Measurements from ENCODE around the gene PLAC8L1. TPM values are rescaled to one million over a fixed set of nuclear protein-coding genes. Genes with fewer than 3 reads are reported as not detected.
A peak's percentile ranks its signal among the peaks of the same experiment; 100 is the strongest.
"Not testable (repeated sequence)": the region's sequence is repeated elsewhere in the genome, so short reads cannot be mapped to it uniquely, and the experiment has no call there.

PLAC8L1 gene
- polyA plus RNA-seq, 1 donor: 0.54 TPM

GRCh38 chr5:146111409-146111808 lies 6.0 kb upstream of the PLAC8L1 start:
- DNase-seq: no peak
- H3K27me3 ChIP-seq (ENCODE audit: control insufficient read depth, insufficient read depth, low read length): no peaks in the 10 kb centered on the region
- no peaks in the 10 kb centered on the region for H3K9me3 ChIP-seq (ENCODE audit: control insufficient read depth, low read depth, low read length)
- H3K4me3 ChIP-seq (ENCODE audit: low read length): no peak overlapping the region
- H3K36me3 ChIP-seq (ENCODE audit: control insufficient read depth, insufficient read depth, low read length): peaks cover 12% of the 10 kb centered on the region
- no peaks in the 10 kb centered on the region for H3K4me1 ChIP-seq (ENCODE audit: control insufficient read depth, insufficient read depth, low read length)
- no peak overlapping the region for H3K27ac ChIP-seq (ENCODE audit: low read length)
- WGBS (ENCODE audit: insufficient coverage, low lambda C conversion rate): no CpG with 5 or more reads among the region's 1 CpG

- Histone ChIP-seq H3K4me3 (ENCODE audit: low read length) (no peak overlapping the region), H3K27me3 (ENCODE audit: control insufficient read depth, insufficient read depth, low read length) (no peaks in the 10 kb centered on the region), H3K9me3 (ENCODE audit: control insufficient read depth, low read depth, low read length) (no peaks in the 10 kb centered on the region), H3K27ac (ENCODE audit: low read length) (no peak overlapping the region), H3K36me3 (ENCODE audit: control insufficient read depth, insufficient read depth, low read length) (peaks cover 9% of the 10 kb centered on the region), H3K4me1 (ENCODE audit: control insufficient read depth, insufficient read depth, low read length) (no peaks in the 10 kb centered on the region)
- WGBS (ENCODE audit: insufficient coverage, low lambda C conversion rate): no CpG with 5 or more reads among the region's 1 CpG
- DNase-seq: no peak
Measured at GRCh38 chr5:146109379-146109778, 4.0 kb upstream of the PLAC8L1 start.

GRCh38 chr5:146108870-146109269 lies 3.5 kb upstream of the PLAC8L1 start:
- not testable (repeated sequence) for H3K36me3 ChIP-seq (ENCODE audit: control insufficient read depth, insufficient read depth, low read length); H3K4me1 ChIP-seq (ENCODE audit: control insufficient read depth, insufficient read depth, low read length); H3K4me3 ChIP-seq (ENCODE audit: low read length); DNase-seq; H3K27me3 ChIP-seq (ENCODE audit: control insufficient read depth, insufficient read depth, low read length); H3K27ac ChIP-seq (ENCODE audit: low read length); H3K9me3 ChIP-seq (ENCODE audit: control insufficient read depth, low read depth, low read length)
- WGBS (ENCODE audit: insufficient coverage, low lambda C conversion rate): 92% methylated on average over 2 of the region's 2 CpGs

DNA sequence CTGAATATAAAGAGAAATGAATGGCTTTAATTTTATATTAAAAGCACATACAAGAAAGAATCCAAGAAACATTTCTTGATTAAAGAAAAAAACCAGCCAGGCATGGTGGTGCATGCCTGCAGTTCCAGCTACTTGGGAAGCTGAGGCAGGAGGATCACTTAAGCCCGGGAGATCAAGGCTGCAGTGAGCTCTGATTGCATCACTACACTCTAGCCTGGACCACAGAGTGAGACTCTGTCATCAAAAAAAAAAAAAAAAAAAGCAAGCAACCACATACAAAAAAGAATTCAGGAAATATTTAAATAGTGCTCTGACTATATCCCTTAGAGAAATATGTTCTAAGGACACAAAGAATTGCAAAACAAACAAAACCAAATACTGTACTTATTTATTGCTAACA lies 2.5 kb upstream of the PLAC8L1 start:
- Histone ChIP-seq H3K9me3 (ENCODE audit: control insufficient read depth, low read depth, low read length) (no peaks in the 10 kb centered on the region), H3K4me3 (ENCODE audit: low read length) (no peak overlapping the region), H3K4me1 (ENCODE audit: control insufficient read depth, insufficient read depth, low read length) (no peaks in the 10 kb centered on the region), H3K27me3 (ENCODE audit: control insufficient read depth, insufficient read depth, low read length) (no peaks in the 10 kb centered on the region), H3K36me3 (ENCODE audit: control insufficient read depth, insufficient read depth, low read length) (peaks cover 4% of the 10 kb centered on the region), H3K27ac (ENCODE audit: low read length) (no peak overlapping the region)
- WGBS (ENCODE audit: insufficient coverage, low lambda C conversion rate): no CpG with 5 or more reads among the region's 1 CpG
- DNase-seq: no peak

DNA sequence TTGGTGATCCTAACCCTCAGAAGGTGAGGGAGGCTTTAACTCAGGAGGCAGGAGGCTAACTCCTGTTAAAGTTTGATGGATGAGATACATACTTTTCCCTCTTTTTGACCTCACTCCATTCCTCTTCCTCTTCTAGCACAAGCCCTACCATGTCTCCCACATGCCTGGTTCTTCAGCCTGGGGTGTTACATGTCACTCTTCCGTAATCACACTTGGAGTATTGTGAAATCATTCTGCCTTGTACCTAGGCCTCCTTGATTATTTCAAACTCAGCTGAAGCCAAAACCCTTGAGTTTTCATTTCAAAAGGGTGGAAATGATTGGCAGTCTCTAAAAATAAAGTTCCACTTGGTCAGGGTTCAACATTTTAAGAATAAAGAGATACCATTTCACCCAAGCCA lies 1.8 kb downstream of the PLAC8L1 start:
- Histone ChIP-seq H3K36me3 (ENCODE audit: control insufficient read depth, insufficient read depth, low read length) (no peaks in the 10 kb centered on the region), H3K4me3 (ENCODE audit: low read length) (no peak overlapping the region), H3K27me3 (ENCODE audit: control insufficient read depth, insufficient read depth, low read length) (no peaks in the 10 kb centered on the region), H3K27ac (ENCODE audit: low read length) (no peak overlapping the region), H3K9me3 (ENCODE audit: control insufficient read depth, low read depth, low read length) (no peaks in the 10 kb centered on the region), H3K4me1 (ENCODE audit: control insufficient read depth, insufficient read depth, low read length) (no peaks in the 10 kb centered on the region)
- whole genome bisulfite sequencing (ENCODE audit: insufficient coverage, low lambda C conversion rate): 33% methylated on average over 1 of the region's 1 CpG
- peak in 1 of 2 donors; percentile 12 for DNase-seq

DNA sequence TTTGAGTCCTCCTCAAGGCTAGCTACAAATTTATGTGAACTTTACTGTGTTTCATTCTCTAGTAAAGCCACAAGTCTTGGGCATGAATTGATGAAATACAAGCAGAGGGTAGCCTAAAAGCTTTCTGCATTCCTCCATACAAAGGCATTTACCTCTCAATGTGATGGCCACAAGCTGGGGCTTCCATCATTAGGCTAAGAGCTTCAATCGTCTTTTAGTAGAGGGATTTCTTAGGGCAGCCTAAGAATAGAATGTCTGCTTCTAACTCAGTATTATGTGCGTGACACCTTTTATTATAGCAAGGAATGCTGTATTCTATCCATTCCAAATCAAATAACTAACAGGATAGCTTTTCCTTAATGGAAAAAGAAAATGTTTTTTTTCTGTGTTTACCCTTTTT lies 3.7 kb downstream of the PLAC8L1 start:
- H3K9me3 ChIP-seq (ENCODE audit: control insufficient read depth, low read depth, low read length): no peaks in the 10 kb centered on the region
- no peak overlapping the region for H3K27ac ChIP-seq (ENCODE audit: low read length)
- WGBS (ENCODE audit: insufficient coverage, low lambda C conversion rate): no CpG with 5 or more reads among the region's 2 CpGs
- H3K27me3 ChIP-seq (ENCODE audit: control insufficient read depth, insufficient read depth, low read length): no peaks in the 10 kb centered on the region
- no peaks in the 10 kb centered on the region for H3K4me1 ChIP-seq (ENCODE audit: control insufficient read depth, insufficient read depth, low read length)
- H3K4me3 ChIP-seq (ENCODE audit: low read length): no peak overlapping the region
- DNase-seq: no peak
- H3K36me3 ChIP-seq (ENCODE audit: control insufficient read depth, insufficient read depth, low read length): no peaks in the 10 kb centered on the region

DNA sequence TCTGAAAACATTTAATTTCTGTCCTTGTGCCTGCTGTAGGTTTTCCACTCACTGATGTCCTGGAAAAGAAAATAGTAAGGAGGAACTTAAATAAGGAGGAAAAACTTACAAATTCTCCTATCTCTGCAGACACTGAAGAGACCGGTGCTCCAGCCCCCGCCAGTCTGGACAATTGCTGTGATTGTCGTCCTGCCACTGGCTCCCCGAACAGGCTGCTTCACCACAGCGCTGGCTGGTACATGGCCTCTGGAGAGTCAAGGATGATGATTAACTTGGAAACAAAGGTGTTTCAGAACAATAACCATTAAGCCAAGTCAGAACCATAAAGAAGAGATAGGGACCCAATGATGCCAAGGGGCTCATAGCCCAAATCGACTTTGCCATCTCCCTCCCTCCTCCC lies 7.3 kb downstream of the PLAC8L1 start:
- Histone ChIP-seq H3K4me1 (ENCODE audit: control insufficient read depth, insufficient read depth, low read length) (no peaks in the 10 kb centered on the region), H3K27me3 (ENCODE audit: control insufficient read depth, insufficient read depth, low read length) (no peaks in the 10 kb centered on the region), H3K9me3 (ENCODE audit: control insufficient read depth, low read depth, low read length) (no peaks in the 10 kb centered on the region), H3K27ac (ENCODE audit: low read length) (no peak overlapping the region), H3K36me3 (ENCODE audit: control insufficient read depth, insufficient read depth, low read length) (no peaks in the 10 kb centered on the region), H3K4me3 (ENCODE audit: low read length) (no peak overlapping the region)
- DNase-seq: no peak
- no CpG with 5 or more reads among the region's 6 CpGs for WGBS (ENCODE audit: insufficient coverage, low lambda C conversion rate)

DNA sequence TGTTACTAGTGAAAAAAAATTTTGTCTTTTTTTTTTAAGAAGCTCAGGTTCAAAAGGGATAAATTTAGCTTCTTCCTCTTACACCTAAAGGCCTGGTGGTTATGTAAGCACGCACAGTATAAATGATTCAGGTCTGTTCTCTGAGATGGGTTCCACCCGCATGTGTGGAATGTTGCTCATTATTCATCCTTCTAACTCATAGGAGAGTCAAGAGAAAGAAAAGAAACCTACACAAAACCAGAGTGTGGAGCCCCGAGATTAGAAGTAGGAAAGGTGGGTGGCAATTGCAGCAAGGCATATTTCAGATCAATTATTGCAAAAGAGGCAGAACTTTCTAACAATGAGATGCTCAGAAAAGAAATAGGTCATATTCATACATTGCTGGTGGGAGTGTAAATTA lies 13.5 kb downstream of the PLAC8L1 start:
- Histone ChIP-seq H3K27ac (ENCODE audit: low read length) (no peak overlapping the region), H3K9me3 (ENCODE audit: control insufficient read depth, low read depth, low read length) (no peaks in the 10 kb centered on the region), H3K36me3 (ENCODE audit: control insufficient read depth, insufficient read depth, low read length) (no peaks in the 10 kb centered on the region), H3K4me3 (ENCODE audit: low read length) (no peak overlapping the region), H3K27me3 (ENCODE audit: control insufficient read depth, insufficient read depth, low read length) (no peaks in the 10 kb centered on the region), H3K4me1 (ENCODE audit: control insufficient read depth, insufficient read depth, low read length) (no peaks in the 10 kb centered on the region)
- DNase-seq: no peak
- WGBS (ENCODE audit: insufficient coverage, low lambda C conversion rate): no CpG with 5 or more reads among the region's 3 CpGs

DNA sequence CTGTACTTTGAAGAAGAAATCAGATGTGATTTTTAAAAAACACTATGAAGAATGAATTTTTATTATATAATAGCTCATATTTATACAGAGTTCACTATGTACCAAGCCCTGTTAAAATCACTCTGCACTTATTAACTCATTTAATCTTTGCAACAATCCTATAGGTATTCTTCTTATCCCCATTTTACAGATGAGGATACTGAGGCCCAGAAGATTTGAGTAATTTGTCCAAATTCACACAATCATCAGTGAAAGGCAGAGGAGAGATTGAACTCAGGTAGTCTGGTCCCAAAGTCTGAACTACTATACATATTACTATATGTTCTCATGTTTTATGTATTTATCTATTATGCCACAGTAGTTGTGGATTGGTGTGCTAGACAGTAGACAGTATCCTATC lies 16.1 kb downstream of the PLAC8L1 start:
- Histone ChIP-seq H3K36me3 (ENCODE audit: control insufficient read depth, insufficient read depth, low read length) (no peaks in the 10 kb centered on the region), H3K27ac (ENCODE audit: low read length) (no peak overlapping the region), H3K27me3 (ENCODE audit: control insufficient read depth, insufficient read depth, low read length) (no peaks in the 10 kb centered on the region), H3K4me3 (ENCODE audit: low read length) (no peak overlapping the region), H3K9me3 (ENCODE audit: control insufficient read depth, low read depth, low read length) (no peaks in the 10 kb centered on the region), H3K4me1 (ENCODE audit: control insufficient read depth, insufficient read depth, low read length) (no peaks in the 10 kb centered on the region)
- no peak for DNase-seq

- H3K27ac ChIP-seq (ENCODE audit: low read length): no peak overlapping the region
- H3K9me3 ChIP-seq (ENCODE audit: control insufficient read depth, low read depth, low read length): no peaks in the 10 kb centered on the region
- H3K4me3 ChIP-seq (ENCODE audit: low read length): no peak overlapping the region
- no CpG with 5 or more reads among the region's 3 CpGs for WGBS (ENCODE audit: insufficient coverage, low lambda C conversion rate)
- no peaks in the 10 kb centered on the region for H3K27me3 ChIP-seq (ENCODE audit: control insufficient read depth, insufficient read depth, low read length)
- no peaks in the 10 kb centered on the region for H3K4me1 ChIP-seq (ENCODE audit: control insufficient read depth, insufficient read depth, low read length)
- no peak for DNase-seq
- no peaks in the 10 kb centered on the region for H3K36me3 ChIP-seq (ENCODE audit: control insufficient read depth, insufficient read depth, low read length)
Measured at GRCh38 chr5:146088098-146088497, 17.3 kb downstream of the PLAC8L1 start.

DNA sequence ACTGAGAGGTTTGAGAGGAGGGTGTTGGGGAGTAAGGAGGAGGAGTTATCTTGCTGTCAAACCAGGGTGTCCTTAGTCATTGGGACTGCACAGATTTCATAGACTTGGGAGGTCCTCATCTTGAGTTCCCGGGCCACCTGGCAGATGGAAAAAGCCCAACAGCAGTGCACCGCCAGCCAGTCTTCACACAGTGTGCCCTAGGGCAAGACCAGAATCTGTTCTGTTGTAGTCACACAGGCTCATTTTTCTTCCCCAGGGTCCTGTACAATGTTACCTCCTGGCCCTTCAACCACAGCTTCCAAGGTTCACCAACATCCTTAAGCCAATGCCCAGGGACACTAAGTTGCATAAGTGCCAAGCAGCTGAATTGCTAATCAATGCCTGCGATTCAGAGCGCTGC lies 21.0 kb downstream of the PLAC8L1 start:
- H3K4me1 ChIP-seq (ENCODE audit: control insufficient read depth, insufficient read depth, low read length): no peaks in the 10 kb centered on the region
- H3K27me3 ChIP-seq (ENCODE audit: control insufficient read depth, insufficient read depth, low read length): no peaks in the 10 kb centered on the region
- no peak overlapping the region for H3K27ac ChIP-seq (ENCODE audit: low read length)
- WGBS (ENCODE audit: insufficient coverage, low lambda C conversion rate): no CpG with 5 or more reads among the region's 4 CpGs
- peaks cover 2% of the 10 kb centered on the region for H3K36me3 ChIP-seq (ENCODE audit: control insufficient read depth, insufficient read depth, low read length)
- no peak overlapping the region for H3K4me3 ChIP-seq (ENCODE audit: low read length)
- no peaks in the 10 kb centered on the region for H3K9me3 ChIP-seq (ENCODE audit: control insufficient read depth, low read depth, low read length)
- no peak for DNase-seq

Measured in large intestine (tissue), 3 donors.